CD4-positive, alpha-beta T cell treated with Interleukin-15 for 4 hours (primary cell): Measurements from ENCODE around the gene GPR107.

Experiments used
- DNase-seq: peaks from one replicate; pipeline ENCODE4 v3.0.0-alpha.2; 2020; ENCODE audit warnings: low spot score

Gene GPR107

DNA sequence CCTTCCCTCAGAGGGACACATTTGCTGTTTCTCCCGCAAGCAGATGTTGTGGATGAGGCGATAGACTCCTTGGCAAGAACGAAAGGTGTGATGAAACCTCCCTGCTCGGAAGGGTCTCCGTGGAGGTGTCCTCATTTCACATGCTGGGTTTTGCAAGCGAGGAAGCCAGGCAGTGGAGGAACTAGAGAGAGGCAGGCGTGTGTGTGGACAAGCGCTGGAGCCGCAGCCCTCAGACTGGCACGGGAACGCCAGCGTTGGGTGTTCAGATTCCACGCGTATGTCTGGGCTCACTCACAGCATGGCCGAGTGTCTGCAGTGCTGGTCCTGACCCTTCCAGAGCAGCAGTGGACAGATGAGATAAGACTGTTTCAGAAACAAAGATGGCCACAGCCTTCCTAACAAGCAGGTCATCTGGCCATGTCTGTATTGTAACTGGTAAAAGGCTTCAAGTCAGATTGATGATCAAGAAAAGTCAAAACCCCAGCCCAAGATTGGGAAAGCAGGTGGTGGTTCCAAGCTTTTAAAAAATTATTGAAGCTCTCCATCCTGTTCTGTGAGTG, 83.5 kb downstream of the GPR107 start:
- no peak for DNase-seq

DNA sequence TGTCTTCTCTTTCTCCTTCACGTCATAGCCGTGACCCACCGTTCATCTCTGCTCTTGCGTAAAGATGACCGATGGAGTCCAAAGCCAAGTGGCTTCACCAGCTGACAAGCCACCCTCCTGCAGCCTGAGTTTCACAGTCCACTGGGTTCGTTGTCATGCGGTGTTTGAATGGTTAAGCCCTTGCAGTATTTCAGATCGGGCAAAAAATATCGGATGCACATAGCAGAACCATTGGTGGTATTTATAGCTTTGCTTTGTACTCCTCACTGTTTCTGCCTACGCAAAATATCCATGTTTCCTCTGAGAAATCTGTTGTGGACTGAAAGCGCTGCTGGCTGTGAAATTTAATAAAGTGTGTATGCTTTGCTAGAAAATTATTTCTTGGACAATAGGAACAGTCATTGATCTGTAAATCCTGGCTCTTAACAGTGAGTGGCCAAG, 84.0 kb downstream of the GPR107 start:
- no peak for DNase-seq

DNA sequence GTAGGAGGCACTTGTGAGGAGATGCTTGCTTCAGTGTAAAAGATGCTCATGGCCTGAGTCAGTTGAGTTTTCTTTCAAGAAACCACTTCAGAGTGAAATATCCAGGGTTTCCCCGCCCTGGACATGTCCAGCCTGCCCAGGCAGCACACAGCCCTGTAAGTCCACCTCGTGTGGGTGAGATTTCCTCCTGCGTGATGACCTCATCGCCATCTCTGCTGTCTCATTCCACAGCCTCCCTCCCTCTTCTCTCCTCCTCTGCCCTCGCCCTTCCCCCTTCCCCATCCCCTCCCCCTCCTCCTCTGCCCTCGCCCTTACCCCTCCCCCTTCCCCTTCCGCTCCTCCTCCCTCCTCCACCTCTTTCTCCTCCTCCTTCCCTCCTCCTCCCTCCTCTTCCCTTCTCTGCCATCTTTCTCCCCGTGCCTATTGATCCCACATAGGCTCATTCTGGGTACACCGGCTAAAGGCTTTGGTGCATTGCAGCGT, 84.5 kb downstream of the GPR107 start:
- no peak for DNase-seq

DNA sequence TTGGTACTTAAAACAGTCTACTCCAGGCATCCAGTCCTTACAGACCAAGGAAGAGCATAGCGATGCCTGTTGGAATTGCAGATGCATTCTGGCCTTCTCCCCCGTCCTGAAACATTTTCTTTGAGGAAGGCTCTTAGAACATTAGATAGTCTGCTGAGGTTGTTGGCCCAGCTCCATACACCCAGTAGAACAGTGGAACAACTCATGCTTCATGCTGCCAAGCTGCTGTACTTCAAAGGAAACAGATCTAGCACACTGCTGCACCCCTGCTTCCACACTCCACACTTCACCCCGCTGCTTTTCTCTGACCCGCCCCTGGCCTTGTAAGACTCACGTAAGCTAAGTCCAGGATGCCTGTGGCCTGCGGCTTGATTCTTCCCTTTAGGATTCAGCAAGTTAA, 85.1 kb downstream of the GPR107 start:
- DNase-seq = no peak

DNA sequence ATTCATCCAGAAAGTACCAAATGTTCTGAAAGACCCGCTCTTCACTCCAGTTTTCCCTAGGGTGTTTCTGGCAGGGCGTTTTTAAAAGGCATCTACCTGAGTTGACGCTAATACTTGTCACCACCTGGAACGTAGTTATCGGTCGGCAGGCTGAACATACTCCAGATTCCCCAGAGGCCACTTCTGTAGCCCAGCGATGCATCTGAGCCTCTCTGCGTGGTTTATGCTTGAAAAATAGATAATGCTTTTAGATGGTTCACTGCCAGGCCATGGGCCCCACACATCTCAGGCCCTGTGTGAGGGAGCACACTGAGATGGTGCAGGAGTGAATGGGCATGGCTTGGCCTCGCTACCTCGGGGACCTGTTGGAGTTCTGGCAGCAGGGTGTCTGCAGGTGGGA, 85.5 kb downstream of the GPR107 start:
- DNase-seq = no peak

DNA sequence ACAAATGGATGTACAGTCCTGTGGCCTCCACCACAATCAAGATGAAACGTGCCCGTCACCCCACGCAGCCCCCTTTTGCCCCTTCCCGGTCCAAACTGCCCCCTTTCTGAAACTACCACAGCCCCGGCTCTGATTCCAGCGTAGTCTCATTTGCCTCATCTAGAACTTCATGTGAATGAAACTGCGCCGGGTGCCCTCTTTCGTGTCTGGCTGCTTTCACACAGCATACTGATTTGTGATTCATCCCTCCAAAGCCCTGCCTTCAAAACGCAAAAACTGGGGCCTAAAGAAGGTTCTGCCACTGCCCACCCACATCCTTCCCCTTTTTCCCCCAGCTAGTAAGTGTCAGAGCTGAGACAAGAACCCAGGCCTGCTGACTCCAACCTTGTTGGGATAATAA, 87.0 kb downstream of the GPR107 start:
- no peak for DNase-seq

DNA sequence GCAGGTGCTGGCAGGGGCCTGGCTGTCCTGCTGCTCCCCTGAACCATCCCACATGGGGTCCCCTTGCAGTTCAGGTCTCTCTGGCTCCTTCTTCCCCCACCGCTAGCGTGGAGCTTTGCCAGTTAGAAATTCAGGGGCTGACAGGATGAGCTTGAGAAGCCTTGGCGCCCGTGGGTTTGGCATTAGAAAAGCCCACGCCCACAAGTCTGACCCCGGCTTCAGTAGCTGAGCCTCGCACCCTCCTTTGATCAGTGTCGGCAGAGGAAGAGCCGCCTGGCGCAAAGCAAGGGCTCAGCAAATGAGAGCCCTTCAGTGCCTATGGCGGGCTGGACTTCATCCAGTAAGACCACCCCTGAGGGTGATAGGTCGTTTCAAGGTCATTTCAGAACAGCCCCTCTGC, 88.3 kb downstream of the GPR107 start:
- no peak for DNase-seq

DNA sequence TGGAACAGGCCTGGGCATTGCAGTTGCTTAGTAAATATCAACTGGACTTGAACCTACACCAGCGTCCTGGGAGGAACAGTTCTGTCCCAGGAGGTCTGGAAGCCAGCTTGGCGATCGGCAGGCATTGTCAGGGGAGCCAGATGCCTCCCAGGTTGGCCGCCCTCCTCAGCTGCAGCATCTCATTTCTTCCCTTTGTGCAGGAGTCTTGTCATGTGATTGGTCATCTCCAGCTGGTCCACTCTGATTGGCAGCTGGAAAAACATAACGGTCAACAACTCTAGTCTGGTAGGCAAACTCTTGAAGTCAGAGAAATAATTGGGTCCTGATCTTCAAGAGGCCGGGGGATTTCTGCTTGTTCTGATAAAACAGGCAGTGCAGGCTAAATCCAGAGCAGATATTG, 88.9 kb downstream of the GPR107 start:
- DNase-seq = no peak

DNA sequence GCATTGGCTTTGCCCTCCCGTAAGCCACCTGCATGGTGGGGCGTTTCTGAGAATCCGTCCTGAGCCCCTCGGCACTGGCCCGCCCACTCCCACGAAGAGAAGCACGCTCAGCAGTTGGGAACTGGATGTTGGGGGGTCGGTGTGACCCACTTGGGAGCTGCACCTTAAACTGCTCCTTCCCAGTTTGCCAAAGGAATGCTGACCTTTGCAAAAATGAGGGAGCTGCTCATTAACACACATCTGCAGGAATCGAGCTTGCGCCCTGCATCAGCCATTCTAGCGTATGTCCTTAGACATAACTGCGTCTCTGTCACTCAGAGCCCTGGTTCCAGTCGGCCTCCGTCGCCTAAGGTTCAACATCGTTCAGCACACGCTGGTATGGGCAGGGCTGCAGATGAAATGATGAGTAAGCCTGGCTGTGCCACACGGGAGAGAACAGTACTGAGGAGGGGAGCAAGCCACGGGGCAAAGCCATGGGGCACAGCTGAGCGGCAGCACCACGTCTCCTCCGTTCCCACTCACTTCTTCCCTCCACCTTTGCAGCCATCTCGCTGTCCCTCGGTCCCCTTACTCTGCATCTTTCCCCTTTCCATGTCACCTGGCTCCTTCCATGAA, 89.7 kb downstream of the GPR107 start:
- DNase-seq = no peak

DNA sequence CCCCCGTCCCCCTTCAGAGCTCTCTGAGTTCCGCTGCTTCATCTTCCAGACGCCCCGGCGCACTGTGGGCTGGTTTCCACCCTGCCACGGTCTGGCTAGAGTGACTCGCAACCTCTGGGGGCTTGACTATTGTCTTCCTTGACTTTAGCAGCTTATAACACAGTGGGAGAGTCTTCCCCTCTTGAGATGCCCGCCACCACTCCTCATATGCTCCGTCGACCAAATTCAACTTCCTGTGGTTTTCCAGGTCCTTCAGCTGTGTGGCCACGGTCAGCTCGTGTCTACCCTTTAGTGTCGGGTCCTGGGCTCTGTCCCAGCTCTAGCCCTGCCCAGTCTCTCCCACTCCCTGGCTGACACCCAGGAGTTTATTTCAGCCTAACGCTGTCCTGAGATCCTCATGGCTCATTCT, 90.3 kb downstream of the GPR107 start:
- no peak for DNase-seq

DNA sequence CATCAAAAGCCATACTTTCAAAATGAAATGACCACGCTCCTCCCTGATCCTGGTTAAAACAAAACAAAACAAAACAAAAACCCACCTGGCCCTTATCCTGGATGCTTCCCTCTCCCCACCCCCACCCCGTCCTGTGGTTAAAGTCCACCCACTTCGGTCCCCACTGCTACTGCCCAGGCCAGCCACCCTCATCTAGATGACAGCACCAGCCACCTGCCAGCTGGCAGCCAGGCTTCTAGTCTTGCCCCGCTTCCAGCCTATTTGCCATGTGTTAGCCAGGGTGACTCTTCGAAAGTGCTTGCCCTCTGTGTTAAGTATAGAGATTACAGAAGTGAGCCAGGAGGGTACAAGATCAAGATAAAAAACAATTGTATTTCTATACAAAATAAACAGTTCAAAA, 91.0 kb downstream of the GPR107 start:
- DNase-seq = no peak

DNA sequence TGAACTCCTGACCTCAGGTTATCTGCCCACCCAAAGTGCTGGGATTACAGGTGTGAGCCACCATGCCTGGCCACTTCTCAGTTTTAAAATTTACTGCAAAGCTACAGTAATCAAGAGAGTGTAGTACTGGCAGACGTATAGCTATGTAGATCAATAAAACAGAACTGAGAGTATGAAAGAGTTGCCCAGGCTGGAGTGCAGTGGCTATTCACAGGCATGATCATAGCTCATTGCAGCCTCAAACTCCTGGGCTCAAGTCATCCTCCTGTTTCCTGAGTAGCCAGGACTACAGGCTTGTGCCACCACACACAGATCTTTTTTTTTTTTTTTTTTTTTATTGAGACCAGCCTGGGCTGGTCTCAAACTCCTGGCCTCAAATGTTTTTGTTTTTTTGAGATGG, 92.0 kb downstream of the GPR107 start:
- no peak for DNase-seq

DNA sequence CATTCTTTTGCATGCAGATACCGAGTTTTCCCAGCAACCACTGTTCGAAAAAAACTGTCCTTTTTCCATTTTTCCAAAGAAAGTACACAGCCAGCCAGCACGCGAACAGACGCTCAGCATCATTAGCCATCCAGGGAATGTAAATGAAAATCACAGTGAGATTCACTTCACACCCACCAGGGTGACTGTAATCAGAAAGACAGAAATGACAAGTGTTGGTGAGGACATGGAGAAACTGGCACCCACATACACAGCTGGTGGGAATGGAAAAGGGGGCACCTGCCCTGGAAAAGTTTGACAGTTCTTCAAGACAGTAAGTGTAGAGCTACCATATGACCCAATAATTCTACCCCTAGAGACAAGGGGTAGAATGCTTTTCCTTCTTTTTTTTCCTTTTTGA, 93.5 kb downstream of the GPR107 start:
- no peak for DNase-seq

DNA sequence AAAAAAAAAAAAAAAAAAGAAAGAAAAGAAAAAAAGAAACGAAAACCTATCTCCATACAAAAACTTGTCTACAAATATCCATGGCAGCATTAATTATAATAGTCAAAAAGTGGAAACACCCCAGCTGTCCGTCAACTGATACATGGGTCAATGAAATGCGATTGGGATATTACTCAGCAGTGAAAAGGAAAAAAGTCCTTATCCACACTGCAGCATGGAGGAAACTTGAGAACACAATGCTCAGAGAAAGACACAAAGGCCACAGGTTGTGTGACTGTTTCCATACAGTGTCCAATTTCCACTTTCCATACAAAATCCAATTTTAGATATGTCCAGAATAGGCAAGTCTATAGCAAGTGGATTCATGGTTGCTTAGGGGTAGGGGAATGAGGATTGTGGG, 94.2 kb downstream of the GPR107 start:
- DNase-seq = no peak

DNA sequence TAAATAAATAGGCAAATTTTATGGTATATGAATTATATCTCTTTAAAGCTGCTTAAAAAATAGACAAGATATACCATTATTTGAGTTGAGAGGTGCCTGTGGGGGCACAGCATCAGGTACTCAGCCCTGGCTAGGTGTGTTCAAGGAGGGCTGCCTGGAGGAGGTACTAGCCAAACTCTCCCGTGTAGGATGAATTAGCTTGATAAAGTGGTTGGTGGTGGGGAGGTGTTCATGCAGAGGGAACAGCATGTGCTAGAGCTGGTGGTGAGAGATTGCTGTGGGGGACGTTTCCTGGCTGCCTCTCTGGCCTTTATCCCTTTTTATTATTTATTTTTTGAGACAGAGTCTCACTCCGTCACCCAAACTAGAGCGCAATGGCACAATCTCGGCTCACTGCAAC, 95.3 kb downstream of the GPR107 start:
- no peak for DNase-seq

DNA sequence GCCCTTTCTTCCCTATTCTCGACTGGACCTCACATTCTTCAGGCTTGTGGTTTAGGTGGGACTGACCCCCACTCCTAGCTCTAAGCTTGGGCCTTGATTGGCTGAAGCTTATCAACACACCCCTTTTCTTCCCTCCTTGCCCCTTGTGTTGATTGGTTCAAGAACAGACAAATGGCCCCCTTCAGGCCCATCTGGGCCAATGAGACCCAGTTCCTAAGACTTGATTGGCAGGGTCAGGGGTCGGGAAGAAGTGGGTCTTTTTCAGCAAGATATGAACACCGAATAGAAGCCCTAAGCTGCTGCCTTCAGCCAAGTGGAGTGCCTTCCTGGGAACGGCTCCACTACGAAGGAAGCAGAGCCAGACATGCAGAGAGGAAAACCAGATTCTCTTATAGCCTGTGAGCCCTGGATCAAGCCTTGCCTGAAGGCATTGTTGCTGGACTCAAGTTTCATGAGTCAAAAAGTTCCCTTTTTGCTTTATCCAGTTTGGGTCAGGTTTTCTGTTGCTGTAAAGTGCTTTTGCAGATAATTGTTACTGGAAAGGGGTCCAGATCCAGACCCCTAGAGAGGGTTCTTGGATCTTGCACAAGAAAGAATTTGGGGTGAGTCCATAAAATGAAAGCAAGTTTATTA, 96.1 kb downstream of the GPR107 start:
- no peak for DNase-seq

DNA sequence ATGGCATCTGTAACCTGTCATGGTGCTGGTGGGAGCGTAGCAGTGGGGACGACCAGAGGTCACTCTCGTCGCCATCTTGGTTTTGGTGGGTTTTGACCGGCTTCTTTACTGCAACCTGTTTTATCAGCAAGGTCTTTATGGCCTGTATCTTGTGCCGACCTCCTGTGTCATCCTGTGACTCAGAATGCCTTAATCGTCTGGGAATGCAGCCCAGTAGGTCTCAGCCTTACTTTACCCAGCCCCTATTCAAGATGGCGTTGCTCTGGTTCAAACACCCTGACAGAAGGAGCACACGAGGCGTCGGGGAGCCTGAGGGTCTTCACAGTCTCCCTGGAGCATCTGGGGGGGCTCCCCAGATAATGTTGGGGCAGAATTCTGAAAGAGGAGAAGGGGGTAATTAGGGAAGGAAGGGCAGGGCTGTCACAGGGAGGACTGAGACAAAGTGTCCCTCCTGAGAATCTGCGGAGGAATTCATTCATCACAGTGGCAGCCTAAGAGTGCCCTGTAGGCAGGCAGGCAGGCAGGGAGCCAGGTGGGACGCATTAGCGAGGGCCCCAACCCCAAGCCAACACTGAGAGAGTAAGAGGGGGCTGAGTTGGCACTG, 97.2 kb downstream of the GPR107 start:
- no peak for DNase-seq

DNA sequence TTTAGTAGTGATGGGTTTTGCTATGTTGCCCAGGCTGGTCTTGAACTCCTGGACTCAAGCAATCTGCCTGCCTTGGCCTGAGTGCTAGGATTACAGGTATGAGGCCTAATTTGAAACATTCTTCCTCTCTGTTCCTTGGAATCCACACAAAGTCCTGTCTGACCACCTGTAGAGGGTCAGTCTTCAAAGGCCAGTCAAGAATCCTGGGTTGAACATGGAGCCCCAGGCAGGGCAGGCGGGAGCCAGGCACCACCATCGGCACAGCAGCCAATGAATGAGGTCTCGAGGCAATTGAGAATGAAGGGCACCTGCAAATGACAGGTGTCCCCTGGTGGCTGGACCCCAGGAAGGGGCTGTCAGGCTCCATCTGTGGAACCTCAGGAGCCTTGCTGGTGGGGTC, 101.1 kb downstream of the GPR107 start:
- no peak for DNase-seq

DNA sequence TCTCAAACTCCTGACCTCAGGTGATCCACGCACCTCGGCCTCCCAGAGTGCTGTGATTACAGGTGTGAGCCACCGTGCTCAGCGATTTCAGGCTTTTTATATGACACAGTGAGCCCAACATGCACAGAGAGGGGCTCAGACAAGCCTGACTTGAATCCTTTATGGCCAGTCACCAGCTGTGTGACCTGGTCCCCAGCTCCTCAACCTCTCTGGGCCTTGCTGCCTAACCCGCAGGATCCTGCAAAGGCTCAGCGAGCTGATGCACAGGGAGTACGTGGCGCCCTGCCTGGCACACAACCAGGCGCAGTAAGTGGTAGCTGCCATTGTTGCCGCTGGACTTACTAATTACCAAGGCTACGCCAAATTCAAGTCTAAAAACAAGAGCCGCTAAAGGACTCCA, 101.9 kb downstream of the GPR107 start:
- DNase-seq = no peak

DNA sequence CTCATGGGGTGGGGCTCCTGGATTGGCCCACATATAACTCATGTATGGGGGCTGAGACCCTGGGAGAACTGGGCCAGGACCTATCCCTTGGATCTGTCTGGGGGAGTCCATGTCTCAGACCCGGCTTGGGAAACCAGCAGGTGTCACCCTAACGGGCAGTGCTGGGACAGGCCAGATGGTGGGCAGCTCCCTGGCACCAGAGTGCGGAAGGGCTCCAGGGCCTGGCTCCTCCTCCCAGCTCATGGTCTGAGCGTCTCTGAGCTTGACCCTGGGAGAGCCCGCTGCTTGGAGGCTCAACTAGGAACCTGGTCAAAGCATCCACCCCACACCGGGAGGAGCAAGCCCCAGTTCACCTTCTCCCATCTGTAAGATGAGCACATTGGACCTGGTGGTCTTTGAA, 103.0 kb downstream of the GPR107 start:
- DNase-seq = no peak

DNA sequence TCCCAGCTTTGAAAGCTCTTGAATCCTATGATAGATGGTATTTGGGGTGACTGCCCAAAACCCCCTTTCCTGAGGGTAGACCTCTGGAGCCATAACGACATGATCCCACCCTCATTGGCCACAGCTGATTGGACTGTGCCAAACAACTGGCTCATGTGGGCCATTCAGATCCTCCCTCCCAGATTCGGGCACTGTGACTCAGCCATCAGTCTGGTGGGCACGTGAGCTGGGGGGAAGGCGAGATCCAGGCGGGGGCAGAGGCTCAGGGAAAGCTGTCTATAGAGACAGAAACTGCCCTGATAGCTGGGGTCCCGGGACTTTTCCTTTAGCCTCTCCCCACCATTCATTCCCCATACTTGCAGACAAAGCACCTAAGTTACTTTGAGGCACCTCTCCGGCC, 103.4 kb downstream of the GPR107 start:
- DNase-seq = no peak

DNA sequence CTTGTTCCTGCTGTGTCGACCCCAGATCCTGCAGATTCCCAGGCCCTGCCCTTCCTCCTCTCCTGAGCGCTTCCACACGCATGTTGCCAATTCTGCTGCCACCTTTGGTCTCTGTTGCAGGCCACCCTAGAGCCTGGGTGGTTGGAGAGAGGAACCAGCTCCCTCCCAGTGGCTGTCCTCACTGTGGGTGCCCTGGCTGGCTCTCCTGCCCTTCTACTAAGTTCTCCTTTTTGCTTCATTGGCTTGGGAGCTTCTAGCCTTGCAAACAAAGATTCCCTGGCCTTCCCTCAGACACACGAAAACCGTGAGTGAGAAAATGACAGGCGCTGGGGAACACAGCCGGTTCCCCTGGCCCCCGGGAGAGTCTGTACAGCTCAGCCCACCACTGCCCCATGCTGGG, 104.3 kb downstream of the GPR107 start:
- no peak for DNase-seq

DNA sequence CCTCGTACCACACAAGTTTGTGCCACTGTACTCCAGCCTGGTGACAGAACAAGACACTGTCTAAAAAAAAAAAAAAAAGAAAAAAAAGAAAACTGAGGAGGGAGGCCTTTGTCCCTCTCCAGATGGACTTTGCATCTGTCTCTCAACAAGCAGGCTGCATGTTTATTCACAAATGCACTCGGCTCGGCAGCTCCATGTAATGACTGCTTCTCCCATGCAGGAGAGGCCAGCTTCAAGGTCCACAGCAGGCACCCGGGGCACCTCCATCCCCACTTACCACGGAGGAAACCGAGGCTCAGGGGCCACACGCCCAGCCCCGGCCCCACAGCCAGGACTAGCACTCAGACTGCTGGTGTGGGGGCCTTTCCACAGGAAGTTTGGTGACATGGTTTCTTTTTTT, 105.4 kb downstream of the GPR107 start:
- DNase-seq = no peak
